HG03175 (cell line): ENCODE measurements around the gene DPYD.

ENCODE experiments used
- ATAC-seq: cut with Tn5 transposase; IDR thresholded peaks from one replicate; pipeline ENCODE4 v1.9.1; 2021; ENCODE audit warnings: mild to moderate bottlenecking, moderate library complexity; ENCODE audit not compliant: unreplicated experiment

Gene DPYD

DNA sequence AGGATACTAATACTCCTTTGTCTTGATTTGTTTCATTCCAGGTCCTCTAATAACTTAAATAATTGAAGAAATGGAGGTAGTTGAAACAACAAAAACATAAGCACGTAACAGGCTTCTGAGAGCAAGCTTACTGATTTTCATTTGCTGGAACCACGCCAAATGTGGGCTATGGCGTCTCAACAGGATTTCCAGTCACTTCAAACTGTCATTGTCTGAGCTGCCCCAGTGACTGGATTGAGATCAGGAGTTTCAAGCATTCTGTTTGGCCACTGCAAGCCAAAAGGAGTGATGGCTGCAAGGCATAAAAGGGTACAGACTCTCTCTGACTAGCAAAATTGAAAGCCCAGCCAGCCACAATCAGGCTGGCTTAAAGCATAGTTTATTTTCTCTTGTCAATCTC is 289.9 kb downstream of the DPYD start:
- ATAC-seq, result no peak

DNA sequence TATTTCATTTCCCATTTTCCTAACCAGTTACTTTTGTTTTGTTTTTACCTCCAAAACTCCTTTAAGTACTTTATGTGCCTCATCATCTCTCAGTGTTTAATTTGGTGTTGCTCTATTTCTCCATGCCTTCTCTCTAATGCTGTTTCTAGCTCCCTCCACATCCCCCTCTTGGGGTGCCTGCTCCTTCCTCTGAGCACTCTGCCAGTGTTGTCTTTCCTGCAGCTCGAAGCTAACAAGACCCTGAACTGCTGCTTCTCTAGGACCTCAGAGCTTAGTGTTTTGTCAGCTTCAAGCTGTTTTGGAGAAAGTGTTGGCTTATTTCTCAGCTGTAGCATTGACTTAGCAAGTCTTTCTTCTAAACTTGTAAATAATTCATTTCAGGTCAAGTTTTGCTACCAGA is 290.6 kb downstream of the DPYD start:
- ATAC-seq, result no peak

DNA sequence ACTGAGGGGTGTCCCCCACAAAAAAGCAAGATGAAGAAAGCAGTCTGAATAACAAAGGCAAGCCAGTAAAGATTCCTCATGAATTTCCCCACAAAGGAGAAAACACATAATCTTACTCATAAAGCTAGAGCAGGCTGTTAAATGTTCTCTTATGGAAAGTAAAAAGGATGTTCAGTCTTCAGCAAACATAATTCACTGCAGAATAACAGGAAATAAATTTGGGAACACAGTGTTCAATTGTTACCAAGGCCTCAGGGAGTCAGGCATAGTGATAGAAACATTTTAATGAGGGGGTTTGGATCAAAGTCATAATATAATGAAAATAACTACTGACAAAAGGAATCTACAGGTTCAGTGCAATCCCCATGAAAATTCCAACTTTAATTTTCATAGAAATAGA is 297.6 kb downstream of the DPYD start:
- ATAC-seq, result no peak

DNA sequence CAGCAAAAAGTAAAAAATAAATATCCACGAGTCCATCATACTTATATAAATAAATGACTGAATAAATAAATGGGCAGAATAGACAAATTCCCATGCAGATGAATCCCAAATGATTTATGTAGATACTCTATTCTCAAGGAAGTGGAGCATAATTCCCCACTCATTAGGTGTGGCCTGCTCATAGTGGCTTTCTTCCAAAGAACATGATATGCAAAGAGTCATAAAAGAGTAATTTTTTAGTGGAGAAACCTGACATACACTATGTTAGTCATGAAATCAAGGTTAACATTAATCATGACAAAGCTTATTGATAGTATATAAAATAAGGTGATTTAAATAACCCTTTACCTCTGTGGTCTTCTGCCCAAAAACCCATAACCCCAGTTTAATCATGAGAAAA is 298.9 kb downstream of the DPYD start:
- no peak for ATAC-seq

- no peak for ATAC-seq
These were observed 301.1 kb downstream of the DPYD start for GRCh38 chr1:97619706-97620105.

DNA sequence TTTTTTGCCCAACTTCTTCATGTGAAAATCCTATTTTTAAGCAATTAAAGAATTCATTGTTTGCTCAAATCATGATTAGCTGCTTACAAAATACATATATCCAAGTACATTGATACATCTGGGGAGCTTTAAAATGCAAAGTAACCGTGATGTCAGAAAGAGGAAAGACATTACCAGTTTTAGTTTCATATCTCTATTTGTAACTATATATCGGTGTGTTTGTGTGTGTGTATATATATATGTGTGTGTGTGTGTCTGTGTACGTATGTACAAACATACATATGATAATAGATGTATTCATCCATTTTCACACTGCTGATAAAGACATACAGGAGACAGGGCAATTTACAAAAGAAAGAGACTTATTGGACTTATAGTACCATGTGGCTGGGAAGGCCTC is 310.1 kb downstream of the DPYD start:
- ATAC-seq, result peak; percentile 82

DNA sequence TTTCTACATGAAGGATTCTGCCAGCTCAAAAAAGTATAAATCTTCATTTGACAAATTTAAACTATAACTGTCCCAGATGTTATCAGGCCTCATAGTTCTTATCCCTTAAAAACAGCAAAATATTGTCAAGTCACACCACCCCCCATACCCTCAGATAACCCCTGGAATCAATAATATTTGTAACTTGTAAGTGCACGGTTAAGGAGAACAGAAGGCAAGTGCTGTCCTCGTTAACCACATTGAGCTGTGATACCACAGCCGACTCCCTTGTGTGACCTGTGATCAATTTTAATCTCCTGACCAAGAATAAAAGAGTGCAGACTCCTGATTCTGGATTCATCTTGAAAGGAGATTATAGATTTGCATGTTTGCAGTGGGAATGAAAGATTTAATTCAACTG is 310.7 kb downstream of the DPYD start:
- no peak for ATAC-seq

DNA sequence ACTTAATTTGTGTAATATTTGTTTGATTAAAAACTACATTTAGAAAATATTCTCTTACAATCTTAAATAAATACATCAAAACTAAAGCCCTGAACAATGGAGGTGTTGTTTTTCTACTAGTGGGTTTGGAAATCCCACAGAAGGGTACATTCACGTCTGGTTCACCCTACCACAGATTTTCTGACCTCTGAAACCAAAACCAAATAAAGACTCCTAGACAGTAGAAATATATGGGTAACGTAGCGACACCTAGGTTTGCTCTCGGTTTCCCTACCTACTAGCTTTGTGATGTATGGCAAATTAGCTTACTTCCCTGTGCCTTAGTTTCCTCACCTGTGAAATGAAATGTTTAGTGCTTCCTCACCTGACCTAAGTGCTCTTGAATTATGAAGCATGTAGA is 312.6 kb downstream of the DPYD start:
- ATAC-seq, result no peak

- no peak for ATAC-seq
These were observed 317.1 kb downstream of the DPYD start for GRCh38 chr1:97603776-97604175.

DNA sequence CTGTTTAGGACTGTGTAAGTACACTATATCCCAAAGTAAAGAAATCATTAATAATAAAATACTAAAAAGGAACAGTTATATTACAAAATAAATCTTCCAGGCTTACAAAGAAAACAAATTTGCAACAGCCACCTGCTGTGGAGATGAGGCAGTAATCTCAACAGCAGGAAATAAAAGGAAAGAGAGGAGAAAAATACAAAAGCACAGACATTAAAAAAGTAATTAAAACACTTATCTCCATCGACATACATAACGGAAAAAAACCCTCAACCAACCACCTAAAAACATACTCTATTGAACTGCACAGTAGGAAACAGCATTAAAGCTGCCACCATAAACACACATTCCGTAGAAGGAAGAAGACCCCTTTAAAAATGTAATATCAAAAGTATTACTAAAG is 317.6 kb downstream of the DPYD start:
- ATAC-seq, result no peak

- no peak for ATAC-seq
These were observed 321.4 kb downstream of the DPYD start for GRCh38 chr1:97599447-97599846.

DNA sequence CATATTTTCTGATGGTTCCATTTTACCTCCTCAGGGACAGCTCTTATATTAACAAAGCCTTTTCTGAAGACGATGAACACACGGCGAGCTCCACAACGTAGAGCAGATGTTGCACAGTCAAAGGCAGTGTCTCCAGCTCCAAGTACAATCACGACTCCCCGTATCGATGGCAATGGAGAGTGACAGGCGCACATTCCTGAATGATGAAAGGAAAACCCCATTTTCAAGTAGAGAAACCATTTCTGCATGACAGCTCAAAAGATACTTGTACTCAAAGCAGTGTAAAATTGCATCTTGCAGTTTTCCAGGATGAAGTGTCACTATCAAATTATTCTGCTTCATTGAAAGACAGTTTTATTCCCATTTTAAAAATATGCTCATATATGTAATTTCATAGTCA is 327.6 kb downstream of the DPYD start:
- no peak for ATAC-seq

DNA sequence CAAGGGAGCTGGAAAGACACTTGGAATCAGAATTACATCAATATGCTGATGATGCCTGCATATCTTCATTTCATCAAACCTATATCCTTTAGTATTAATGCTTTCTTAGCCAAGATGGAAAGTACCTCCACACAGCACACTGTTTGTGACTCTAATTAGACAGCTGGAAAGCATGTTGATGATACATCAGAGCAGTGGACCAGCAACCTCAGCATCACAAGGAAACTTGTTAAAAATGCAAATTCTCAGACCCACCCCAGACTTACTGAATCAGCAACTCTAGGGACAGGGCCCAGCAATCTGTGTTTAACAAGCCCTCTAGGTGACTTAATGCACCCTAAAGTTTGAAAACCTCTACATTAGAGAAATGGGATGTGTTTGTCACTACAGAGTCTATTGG is 332.1 kb downstream of the DPYD start:
- no peak for ATAC-seq

GRCh38 chr1:97581614-97582051 is 339.2 kb downstream of the DPYD start:
- no peak for ATAC-seq

DNA sequence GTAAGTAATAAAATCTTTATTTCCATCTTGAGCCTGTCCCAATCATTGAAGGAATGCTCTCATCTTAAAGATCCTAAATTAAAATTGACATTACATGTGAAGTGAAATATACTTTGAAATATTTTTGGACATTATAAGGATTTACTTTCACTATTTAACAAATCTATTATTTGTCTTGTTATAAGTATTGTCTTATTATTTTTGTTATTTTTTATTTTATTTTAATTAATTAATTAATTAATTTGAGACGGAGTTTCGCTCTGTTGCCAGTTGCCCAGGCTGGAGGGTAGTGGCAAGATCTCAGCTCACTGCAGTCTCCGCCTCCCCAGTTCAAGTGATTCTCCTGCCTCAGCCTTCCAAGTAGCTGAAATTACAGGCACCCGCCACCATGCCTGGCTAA is 343.2 kb downstream of the DPYD start:
- no peak for ATAC-seq

GRCh38 chr1:97573553-97573952 is 347.3 kb downstream of the DPYD start:
- ATAC-seq, result no peak

DNA sequence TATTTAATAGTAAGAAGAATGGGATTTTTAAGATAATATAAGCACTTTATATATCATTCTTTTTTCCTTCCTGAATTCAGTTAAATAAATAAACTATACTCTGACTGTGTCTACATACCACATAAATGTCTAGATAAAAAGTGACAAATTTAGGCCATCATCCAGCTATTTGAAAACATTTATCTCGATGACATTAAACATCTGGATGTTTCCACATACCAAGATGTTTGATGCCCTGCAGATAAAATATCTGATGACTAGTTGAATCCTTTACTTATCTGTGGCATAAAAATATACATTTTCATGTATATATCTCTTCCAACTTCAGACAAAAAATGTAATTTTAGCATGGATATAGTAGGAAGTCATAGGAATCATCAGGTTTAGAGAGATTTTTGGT is 348.3 kb downstream of the DPYD start:
- ATAC-seq, result no peak

DNA sequence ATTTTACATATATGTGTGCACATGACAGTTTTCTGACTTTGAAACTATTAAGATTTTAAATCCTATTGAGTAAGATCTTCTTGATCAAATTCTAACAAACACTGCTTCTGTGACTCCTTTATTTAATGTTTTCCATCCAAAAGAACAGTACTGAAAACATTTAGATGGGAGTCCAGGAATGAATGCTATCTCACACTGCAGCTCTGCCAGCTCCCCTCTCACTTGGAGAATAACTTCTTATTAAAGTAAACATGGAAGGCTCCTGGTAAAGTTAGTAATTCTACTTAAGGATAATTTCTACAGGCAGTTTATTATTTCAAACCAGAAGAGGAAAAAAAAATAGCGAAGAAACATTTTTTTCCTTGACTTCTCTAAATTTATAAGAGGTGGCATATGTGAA is 349.1 kb downstream of the DPYD start:
- ATAC-seq, result no peak

- no peak for ATAC-seq
These were observed 350.1 kb downstream of the DPYD start for GRCh38 chr1:97570691-97571090.

GRCh38 chr1:97567000-97567749 is 353.7 kb downstream of the DPYD start:
- ATAC-seq, result no peak

DNA sequence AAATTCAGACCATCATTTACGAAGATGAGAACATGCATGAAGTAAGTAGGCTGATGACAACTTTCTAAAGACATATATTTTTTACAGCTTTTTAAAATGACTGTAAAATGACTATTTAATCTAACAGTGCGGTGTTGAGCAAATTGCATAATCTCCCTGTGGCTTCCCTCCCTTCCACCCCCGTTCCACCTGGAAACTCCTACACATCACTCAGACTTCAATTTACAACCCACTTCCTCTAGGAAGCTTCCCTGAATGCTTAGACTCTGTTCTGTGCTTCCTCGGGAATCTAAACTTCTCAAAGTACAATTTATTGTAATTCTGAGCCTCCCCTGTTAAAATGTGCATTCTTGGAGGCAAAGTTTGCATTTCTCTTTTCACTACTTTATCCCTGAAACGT is 354.9 kb downstream of the DPYD start:
- no peak for ATAC-seq

GRCh38 chr1:97563926-97564325 is 356.9 kb downstream of the DPYD start:
- ATAC-seq, result no peak

GRCh38 chr1:97562081-97562480 is 358.8 kb downstream of the DPYD start:
- no peak for ATAC-seq
